ENCODE measurements around the gene ZNF275. TPM values are rescaled to one million over a fixed set of nuclear protein-coding genes. Genes with fewer than 3 reads are reported as not detected.

ZNF275 gene
- total and polyA plus RNA-seq, 2 of the 4 experiments (the other 2 are of a cell fraction) = 6.6 to 9.7 TPM

GRCh38 chrX:153297376-153297775 is 36.6 kb upstream of the ZNF275 start:
- Histone ChIP-seq H3K4me2 (ENCODE audit: low read depth, low read length) (no peak overlapping the region), H3K9me3 (ENCODE audit: control insufficient read depth, insufficient read depth, low read length) (no peaks in the 10 kb centered on the region), H2BK120ac (ENCODE audit: low read depth, low read length) (no peak overlapping the region), H2BK20ac (ENCODE audit: low read depth, low read length) (no peak overlapping the region), H2AK5ac (ENCODE audit: low read depth, low read length) (no peak overlapping the region), H3K4me3 (ENCODE audit: insufficient read depth, low read depth, low read length) (no peak overlapping the region), H3K9ac (ENCODE audit: low read depth, low read length) (no peak overlapping the region), H3K27me3 (ENCODE audit: control insufficient read depth, insufficient read depth, low read length) (no peaks in the 10 kb centered on the region), H4K5ac (ENCODE audit: low read depth, low read length) (no peak overlapping the region), H3K9me1 (ENCODE audit: insufficient read depth, low read length) (no peaks in the 10 kb centered on the region), H2BK15ac (ENCODE audit: low read depth, low read length) (no peak overlapping the region), H3K36me3 (ENCODE audit: control insufficient read depth, insufficient read depth, low read length) (no peaks in the 10 kb centered on the region), H3K79me1 (ENCODE audit: low read depth in 1 of 2, low read length in 2 of 2) (no peaks in the 10 kb centered on the region), H4K91ac (ENCODE audit: insufficient read depth, low read depth, low read length) (no peak overlapping the region), H3K4me1 (ENCODE audit: control insufficient read depth, insufficient read depth, low read length) (no peaks in the 10 kb centered on the region), H2AFZ (replicated peaks; ENCODE audit: low read length, poor library complexity) (no peak overlapping the region), H2AK9ac (replicated peaks; ENCODE audit: low read depth, low read length, poor library complexity) (no peak overlapping the region), H3K56ac (ENCODE audit: extremely low read depth, insufficient read depth, low read length) (no peak overlapping the region), H2BK5ac (ENCODE audit: low read depth, low read length, poor library complexity, severe bottlenecking) (no peak overlapping the region), H3K23ac (ENCODE audit: low read depth, low read length) (no peak overlapping the region), H4K20me1 (ENCODE audit: insufficient read depth, low read length) (no peaks in the 10 kb centered on the region), H3K4ac (ENCODE audit: low read depth, low read length) (no peak overlapping the region), H3K14ac (replicated peaks; ENCODE audit: low read depth, low read length) (no peak overlapping the region), H3K27ac (ENCODE audit: insufficient read depth, low read length) (no peak overlapping the region), H4K8ac (ENCODE audit: low read depth in 2 of 2, low read length in 2 of 2) (no peak overlapping the region), H3K18ac (ENCODE audit: low read depth, low read length) (no peak overlapping the region)
- dilution Hi-C loops (cut with HindIII; ENCODE audit: low sequenced_read_pairs, unreplicated experiment) = no loop called here
- 0% methylated on average over 1 of the region's 1 CpG; no CpG with 5 or more reads in 1 of the 2 experiments for WGBS, 2 experiments (ENCODE audit: extremely low coverage in 2 of 2, insufficient read length in 1 of 2)
- DNase-seq (no peak), ATAC-seq (ENCODE audit: low read depth) (no peak)
- BruUV-seq (replicated peaks) = no TSS peak
- intact Hi-C loops (cut with micrococcal nuclease) = no loop called here
- POLR2A ChIA-PET (ENCODE audit: unreplicated experiment) = interaction anchor here (0.7 kb wide), 1 partner anchor 626 kb away, joined by 12 read pairs; no protein-coding TSS in a partner anchor
- CTCF ChIA-PET = no interaction called here
- in situ Hi-C loops (cut with MboI; ENCODE audit: low sequenced_read_pairs) = no loop called here
- no peak for TF ChIP-seq BHLHE40 (IDR thresholded peaks at IDR 0.05; ENCODE audit: low read depth, low read length)
- TF ChIP-seq CEBPB (IDR thresholded peaks at IDR 0.05; ENCODE audit: low read depth, low read length) = no peak
- TF ChIP-seq SMC3 (IDR thresholded peaks at IDR 0.05; ENCODE audit: low read depth, low read length) = no peak
- no peak for TF ChIP-seq USF2 (IDR thresholded peaks at IDR 0.05; ENCODE audit: low read depth, low read length)
- no peak for TF ChIP-seq MAFK (IDR thresholded peaks at IDR 0.05; ENCODE audit: low read depth, low read length)
- no peak for TF ChIP-seq RCOR1 (IDR thresholded peaks at IDR 0.05; ENCODE audit: insufficient replicate concordance, low read length)
- TF ChIP-seq RAD21 (IDR thresholded peaks at IDR 0.05; ENCODE audit: low read length) = no peak
- no peak for TF ChIP-seq NFE2L2 (IDR thresholded peaks at IDR 0.05; ENCODE audit: low read depth, low read length)
